CD4-positive, alpha-beta T cell treated with Interferon gamma for 1 hour (primary cell): ENCODE results near the gene CTNNA2.
"Not testable (repeated sequence)": the region's sequence is repeated elsewhere in the genome, so short reads cannot be mapped to it uniquely, and the experiment has no call there.

Experiments
- DNase-seq: peaks from one replicate; pipeline ENCODE4 v3.0.0-alpha.2; 2020

The CTNNA2 gene

GRCh38 chr2:80166483-80167171, 653.8 kb downstream of the CTNNA2 start:
- DNase-seq: no peak

DNA sequence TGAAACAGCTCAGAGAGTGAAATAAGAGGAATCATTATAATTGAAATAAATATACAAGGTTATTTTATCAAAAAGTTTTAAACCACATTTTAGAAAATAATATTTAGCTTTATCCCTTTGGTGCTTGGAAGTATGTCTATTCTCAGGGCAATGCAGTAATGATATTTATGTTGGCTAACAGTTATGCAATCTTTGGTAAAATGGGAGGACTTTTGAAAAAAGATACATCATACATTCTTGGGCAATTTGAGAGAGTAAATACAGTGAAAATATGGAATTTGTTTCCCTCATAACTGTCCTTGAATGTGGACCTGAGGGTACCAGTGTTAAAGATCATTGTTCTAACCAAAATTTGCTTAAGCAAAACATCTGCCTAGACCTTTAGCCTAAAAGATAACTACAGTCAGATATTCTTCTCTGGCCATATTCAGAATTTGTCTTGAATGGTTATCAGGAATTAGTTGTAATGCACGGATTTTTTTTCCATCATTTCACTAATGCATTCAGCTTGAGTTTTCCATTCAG, 654.5 kb downstream of the CTNNA2 start:
- no peak for DNase-seq

DNA sequence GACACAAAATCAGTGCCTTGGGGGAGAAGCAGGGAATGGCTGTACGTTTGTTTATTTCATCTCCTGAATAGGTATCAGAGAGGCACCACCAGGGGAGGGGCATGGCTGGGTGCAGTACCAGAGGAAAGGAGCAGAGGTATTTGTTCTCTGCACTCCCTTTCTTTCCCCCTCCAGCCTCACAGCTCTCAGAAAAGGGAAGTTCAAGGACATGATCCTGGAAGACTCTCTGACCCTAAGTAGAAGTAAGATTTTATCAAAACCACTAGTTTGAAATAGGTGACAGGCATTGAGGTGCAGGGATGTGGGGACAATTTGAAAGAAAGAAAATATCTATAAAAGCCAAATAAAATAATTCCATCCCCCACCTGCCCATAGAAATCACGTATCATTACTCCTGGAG, 655.2 kb downstream of the CTNNA2 start:
- no peak for DNase-seq

DNA sequence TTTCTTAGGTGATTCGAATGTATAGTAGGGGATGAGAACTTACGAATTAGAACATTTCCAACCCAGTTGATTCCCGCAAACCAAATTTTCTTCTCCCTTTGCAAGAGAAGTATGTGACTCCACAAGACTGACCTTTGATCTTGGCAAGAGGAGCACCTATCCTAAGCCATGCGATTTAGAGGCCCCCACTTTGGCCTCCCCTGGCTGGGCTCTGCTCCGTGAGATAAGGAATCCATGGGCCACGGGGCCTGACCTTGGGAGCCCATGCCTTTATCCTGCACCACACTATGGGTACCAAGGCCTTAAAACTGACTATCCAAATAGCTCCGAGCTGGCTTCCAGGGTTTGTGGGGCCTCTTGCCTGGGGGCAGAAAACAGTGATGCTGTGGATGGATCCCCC, 656.0 kb downstream of the CTNNA2 start:
- no peak for DNase-seq

DNA sequence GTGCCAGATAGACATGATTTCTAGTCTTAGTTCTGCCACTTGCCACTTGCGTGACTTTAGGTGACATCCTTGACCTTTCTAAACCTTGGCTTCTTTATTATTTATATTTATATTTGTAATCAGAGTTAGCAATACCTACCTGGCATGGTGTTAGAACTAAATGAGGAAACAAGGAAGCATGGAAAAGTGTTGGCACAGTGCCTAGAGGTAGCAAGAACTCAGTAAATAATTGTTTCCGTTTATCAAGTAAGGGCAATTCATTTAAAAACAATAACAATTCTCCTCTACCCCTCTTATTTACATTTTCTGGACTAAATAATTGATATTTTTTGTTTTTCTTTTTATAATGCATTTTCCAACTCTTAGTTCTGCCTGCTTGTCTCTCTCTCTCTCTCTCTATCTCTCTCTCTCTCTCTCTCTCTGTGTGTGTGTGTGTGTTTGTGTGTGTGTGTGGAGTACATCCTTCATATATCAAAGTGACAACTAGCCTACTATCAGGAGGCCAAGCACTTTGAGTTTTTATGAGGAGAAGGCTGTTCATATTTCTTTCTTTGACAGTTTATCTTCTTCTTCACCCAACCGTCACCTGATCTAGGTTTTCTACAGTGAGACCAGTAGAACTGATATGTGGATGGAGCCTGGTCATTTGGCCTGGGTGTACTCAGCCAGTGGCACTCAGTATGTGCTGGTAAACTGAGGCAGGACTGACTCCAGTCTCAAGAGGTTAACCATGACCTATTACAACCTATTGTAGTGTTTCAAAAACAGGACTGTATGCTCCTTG, 657.2 kb downstream of the CTNNA2 start:
- DNase-seq: no peak

- no peak for DNase-seq
Observed at GRCh38 chr2:80185091-80185490, 672.2 kb downstream of the CTNNA2 start.

DNA sequence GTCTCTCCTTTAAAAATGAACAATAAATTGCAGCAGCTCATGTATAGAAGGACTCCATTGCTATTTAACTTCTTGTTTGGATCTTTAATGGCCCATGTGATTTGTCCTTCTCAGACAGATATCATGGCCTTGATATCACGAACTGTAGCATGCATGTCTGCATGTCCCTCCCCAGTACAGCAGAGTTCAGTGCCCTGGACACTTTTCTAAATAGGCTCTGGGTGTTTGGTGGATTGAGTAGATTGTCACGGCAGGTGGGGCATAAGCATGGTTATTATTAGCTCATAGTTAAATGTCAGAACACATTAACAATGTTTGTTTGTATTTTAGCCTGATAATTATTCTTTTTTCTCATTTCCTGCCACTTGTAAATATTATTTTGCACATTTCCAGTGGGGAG, 673.4 kb downstream of the CTNNA2 start:
- DNase-seq: no peak

GRCh38 chr2:80187156-80187555, 674.3 kb downstream of the CTNNA2 start:
- no peak for DNase-seq

DNA sequence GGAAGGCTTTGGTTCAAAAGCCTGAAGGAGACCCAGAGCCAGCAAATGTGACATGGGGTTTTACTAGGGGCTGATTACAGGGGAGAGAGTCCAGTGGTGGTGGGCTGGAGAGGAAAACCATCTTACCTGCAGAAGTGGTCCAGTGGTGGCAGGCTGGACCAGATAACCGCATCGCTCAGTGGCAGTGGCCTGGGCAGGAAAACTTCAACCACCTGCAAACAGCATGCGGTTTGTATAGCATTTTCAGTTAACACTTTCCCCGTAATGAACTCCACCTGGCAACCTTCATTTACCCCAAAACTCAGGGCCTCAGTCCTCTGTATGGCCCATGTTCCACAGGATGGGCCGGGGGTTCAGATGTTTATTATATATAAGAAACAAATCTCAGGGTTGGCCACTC, 677.3 kb downstream of the CTNNA2 start:
- DNase-seq: no peak

DNA sequence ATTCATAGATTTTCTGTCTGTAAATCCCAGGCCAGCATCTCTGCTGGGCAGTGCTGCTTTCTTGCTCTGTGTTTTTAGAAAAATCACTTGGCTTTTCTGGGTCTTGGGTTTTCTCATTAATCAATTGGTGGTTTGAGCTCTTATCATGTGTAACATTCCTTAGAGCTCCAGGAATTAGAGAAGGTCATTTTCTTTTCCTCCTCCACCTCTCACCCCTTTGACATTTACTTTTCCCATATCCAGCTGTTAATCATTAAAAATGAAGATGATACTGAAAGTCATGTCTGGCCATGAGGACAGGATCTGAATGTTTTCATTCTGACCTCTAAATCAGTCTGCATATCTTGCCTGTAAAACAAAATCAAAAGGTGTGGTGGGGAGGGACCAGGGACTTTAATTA, 680.7 kb downstream of the CTNNA2 start:
- no peak for DNase-seq

DNA sequence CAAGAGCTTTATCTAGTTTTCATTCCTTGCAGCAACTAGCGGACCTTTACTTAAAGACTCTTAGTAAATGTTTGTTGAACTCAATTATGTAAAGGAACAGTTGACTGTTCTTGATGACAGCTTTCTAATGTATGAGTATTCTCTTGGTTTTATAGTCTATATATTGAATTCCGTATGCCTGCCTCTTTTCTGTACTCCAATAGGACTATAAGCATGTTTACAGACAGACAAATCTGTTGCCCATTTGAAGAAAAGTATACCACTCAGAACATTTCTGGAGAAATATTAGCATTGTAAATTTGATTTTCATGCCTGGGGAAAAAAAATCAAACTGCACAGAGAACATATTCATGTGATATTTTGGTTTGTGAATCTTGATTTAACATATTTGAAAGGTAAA, 682.2 kb downstream of the CTNNA2 start:
- no peak for DNase-seq

DNA sequence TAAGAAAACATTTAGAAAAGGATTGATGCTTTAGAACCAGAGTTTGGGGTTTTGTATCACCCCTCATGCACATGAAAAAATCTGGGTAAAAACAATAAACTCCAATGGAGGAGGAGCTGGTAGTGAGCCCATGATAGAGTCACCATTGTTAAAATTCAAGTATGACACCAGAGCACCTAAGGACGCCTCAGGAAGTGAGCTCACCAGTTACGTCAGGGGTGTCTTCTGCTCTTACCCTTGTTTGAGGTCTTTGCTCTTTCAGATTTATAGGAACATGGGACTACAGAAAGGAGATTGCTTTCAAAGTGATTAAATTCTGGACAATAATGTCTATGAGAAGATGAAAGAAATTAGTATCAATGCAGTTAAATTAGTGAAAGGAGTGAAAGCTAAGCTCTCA, 685.2 kb downstream of the CTNNA2 start:
- DNase-seq: no peak

DNA sequence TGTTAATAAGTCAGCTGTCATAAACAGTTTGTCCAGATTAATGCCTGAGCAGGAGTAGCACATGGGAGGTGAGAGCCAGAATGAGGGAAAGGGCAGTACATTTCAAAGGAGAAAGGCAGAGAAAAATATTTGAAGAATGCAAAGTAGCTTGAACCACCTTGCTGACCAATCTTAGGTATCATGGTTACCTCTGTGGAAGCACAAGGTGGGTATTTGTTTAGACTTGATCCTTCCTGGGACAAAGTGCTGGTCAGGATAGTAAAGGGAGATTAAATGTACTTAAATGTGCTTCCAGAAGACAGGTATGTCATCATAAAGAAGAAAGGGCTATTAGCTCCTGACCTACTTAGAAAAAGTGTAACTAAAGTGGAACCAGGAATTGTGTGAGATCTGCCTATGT, 686.7 kb downstream of the CTNNA2 start:
- no peak for DNase-seq

DNA sequence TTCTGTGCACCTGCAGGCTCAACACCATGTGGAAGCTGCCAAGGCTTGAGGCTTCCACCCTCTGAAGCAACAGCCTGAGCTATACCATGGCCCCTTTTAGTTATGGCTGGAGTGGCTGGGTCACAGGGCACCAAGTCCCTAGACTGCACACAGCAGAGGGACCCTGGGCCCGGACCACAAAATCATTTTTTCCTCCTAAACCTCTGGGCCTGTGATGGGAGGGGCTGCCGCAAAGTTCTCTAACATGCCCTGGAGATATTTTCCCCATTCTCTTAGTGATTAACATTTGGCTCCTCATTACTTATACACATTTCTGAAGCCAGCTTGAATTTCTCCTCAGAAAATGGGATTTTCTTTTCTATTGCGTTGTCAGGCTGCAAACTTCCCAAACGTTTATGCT, 691.1 kb downstream of the CTNNA2 start:
- DNase-seq: not testable (repeated sequence)

DNA sequence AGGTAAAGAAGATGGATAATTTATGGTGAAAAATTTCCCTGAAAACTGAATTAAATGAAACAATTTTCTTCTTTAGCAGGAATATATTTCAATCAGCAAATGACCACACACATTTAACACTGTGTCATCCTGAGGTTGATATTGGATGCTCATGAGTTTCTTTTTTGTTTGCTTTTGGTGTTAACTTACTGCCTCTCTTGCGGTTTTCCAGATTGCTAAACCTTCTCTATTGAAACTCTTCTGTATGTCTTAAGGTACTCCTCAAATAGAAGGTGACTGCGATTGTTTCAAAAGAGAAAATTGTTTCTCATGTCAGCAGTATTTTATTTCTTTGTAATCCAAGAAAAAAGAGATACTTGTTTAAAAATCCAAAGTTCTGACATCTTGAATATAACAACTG, 692.6 kb downstream of the CTNNA2 start:
- DNase-seq: no peak

GRCh38 chr2:80209458-80209857, 696.6 kb downstream of the CTNNA2 start:
- DNase-seq: no peak

DNA sequence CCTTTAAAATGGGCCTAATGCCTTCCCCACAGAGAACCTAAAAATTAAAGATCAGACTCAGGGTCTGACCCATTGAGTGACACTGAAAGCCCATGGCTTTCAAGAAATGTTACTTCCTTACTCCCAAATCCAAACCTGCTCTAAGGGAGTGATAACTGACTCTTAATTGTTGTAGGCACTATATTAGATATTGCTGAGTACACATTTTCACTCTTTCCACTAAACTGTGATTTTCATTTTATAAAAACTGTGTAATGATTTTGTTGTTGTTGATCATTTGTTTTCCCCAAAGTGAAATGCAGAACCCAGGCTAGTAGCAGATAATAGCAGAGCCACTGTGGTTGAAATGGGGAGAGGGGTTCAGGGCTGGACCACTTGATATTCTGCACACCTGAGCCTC, 704.6 kb downstream of the CTNNA2 start:
- no peak for DNase-seq

DNA sequence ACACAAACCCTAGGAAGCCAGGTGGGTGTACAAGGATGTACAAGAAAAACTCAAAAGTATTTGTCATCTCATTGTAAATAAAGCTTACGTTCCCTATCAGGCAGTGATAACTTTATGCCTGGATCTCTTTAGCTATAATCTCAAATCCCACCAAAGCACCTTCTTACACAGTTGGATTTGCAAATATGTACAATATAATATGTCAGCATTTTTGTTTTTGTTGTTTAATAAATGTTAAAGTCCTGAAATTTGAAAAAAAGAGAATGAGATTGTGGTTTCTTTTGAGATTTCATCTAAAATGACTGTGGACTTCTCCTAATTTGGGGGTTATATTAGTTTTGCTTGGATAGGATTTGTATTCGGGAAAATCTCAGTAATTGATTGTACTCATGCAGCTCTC, 709.8 kb downstream of the CTNNA2 start:
- no peak for DNase-seq

GRCh38 chr2:80231421-80231820, 718.6 kb downstream of the CTNNA2 start:
- DNase-seq: no peak

- no peak for DNase-seq
Observed at GRCh38 chr2:80233333-80233732, 720.5 kb downstream of the CTNNA2 start.

DNA sequence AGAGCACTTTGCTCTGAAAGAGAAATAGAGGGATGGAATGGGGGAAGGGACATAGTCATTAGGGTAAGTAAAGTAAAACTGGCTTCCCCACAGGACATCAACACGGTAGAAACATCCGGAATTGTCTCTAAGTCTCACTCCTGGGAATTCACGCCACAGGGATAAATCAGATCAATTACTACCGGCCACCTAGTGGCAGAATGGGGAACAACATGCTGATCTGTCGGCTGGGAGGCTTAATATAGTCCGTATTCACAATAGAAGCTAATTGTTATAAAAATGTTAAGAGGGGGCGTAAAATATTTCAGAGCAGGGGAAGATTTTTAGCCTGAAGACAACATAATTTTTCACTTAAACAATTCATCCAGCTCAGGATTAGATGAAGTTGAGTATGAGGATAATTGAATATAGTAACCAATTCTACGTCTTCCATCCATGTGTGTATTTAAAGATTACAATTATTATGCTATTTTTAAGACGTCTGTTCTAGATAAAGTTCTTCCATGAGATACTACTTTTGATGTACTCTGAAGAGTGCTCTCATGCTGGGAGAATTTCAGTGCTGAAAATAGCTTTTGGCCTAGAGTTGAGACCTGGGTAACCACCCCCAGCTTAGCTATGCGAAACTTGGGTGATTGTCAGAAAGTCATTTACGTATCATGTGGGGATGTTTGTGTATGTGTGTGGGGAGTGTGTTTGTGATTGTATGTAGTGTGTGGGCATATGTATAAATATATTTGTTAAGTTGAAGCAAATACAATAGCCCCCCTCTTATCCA, 726.0 kb downstream of the CTNNA2 start:
- DNase-seq: no peak

DNA sequence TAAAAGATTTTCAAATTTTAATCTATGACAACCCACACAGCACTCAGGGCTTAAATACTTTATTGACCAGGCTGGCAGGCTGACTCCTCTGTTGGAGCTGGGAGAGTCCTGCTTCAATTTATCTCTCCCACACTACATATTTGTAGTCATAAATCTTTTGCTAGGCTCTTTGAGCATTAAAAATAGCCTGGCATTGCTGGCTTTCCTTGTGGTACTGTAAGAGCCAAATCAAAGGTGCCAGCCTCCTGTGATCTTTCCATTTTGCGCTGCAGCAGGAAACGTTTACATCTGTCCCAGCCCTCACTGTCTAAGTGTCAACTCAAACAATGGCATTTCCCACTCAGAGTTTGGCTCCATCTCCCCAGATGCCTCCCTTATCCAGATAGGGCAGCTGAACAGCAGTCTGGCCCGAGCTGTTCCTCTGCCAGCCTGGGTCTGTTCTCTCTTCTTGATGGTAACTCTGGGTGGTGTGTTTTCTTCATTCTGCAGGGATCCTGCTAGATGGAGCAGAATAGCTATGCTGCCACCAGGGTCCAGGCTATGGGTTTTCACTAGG, 729.6 kb downstream of the CTNNA2 start:
- DNase-seq: no peak

DNA sequence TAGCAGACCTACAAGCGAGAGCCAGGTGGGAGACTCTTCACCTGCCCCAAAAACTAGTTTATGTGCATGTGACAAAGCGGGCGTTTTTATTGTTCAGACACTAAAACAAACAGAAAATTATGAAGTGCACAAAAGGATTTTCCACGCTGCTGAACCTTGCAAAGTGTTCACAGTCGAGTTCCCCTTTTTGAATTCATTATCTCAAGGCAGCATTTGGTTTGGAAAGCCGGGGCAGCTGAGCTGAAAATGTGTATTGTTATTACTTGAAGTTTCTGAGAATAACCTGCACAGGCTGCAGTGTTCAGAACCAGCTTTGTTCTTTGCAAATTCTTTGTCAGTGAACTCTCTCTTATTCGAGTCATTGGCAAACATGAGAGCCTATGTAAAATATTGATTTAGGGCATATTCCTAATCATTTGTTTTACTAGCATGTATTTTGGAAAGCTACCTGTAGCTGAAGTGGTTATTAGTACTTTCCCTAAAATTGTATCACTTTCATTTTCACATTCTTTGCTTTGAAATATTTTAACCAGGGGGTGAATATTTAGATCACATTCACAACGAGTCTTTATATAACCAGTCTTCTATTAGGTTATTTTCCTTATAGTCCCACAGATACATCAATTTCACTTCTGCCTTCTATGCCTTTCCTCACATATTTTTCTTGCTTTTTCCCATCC, 732.2 kb downstream of the CTNNA2 start:
- DNase-seq: no peak
